GM18861 (cell line): ENCODE data around the gene CHRNA9.
A peak's percentile ranks its signal among the peaks of the same experiment; 100 is the strongest.
"Not testable (repeated sequence)": the region's sequence is repeated elsewhere in the genome, so short reads cannot be mapped to it uniquely, and the experiment has no call there.

Experiments used
- ATAC-seq: cut with Tn5 transposase; IDR thresholded peaks from one replicate; pipeline ENCODE4 v1.9.1; 2021; ENCODE audit not compliant: unreplicated experiment

CHRNA9 gene, protein sequence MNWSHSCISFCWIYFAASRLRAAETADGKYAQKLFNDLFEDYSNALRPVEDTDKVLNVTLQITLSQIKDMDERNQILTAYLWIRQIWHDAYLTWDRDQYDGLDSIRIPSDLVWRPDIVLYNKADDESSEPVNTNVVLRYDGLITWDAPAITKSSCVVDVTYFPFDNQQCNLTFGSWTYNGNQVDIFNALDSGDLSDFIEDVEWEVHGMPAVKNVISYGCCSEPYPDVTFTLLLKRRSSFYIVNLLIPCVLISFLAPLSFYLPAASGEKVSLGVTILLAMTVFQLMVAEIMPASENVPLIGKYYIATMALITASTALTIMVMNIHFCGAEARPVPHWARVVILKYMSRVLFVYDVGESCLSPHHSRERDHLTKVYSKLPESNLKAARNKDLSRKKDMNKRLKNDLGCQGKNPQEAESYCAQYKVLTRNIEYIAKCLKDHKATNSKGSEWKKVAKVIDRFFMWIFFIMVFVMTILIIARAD

DNA sequence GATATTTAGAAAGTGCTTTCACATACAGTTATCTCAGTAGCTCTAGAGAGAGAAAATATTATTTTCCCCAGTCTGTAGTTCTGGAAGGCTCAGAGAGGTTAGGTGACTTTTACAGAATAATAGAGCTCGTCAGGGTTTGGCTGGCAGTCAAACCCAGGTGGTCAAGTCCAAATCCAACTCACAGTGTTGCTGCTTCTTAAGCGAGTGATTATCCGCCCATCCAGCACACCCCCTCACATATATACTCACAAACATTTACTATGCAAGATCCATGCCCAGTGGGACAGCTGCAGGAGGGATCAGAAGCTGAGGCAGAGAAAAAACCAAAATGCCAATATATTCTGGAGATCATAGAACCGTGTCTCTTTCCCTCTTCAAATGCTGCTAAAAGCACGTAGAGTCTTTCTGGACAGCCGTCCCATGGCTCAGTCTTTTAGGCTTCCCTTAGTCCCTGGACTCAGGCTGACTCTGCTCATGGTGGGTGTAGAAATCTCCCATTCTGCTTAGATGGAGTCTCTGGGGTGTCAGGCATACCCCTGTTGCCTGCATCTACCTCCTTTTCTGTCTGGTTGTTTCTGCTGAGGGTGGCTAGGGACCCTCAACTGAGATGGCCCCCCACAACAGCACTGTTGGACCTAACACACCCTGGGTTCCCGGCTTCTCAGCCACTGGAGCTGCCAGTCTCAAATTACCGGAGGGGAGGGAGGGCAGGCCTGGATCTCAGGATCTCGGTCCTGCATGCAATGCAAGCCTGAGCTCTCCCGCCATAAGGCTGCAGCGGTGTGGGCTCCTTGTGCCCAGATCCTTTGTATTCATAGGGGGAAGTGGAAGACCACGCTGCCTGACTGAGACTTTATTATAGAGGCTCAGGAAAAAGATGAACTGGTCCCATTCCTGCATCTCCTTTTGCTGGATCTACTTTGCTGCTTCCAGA is at the start of gene CHRNA9:
CHRNA9 (plus strand) TSS at position 743 of the 934 bp plus-strand sequence; CDS start at position 878, 135 bp downstream.
- ATAC-seq = no peak

DNA sequence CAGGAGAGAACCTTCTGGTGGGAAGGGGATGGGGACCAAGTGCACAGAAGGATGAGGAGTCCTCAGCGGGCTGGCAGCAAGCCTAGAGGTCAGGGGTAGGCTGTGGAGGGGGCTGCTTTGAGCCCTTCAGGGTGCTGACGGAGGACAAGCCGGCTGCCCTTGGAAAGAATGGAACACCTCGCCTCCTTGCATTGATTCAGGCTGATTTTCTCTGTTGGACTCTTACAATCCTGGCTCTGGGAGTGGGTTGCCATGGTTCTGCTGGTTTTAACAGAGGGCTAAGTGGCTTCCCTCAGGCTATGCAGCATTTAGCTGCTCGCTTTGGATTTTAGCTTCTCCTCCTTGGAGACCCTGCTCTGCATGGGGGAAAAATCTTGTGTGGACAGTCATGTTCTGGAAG is 49.4 kb upstream of the CHRNA9 start:
- ATAC-seq = no peak

DNA sequence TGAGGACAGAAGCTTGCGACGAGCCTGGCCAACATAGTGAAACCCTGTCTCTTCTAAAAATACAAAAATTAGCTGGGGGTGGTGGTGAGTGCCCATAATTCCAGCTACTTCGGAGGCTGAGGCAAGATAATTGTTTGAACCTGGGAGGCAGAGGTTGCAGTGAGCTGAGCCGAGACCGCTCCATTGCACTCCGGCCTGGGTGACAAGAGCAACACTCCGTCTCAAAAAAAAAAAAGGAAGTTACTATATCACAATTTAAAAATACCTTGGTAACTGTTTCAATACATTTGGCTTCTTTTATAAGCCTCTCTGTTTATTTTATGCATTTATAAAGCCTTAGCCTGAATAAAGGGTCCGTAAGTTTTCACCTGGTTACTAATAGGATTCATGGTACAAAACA is 46.6 kb upstream of the CHRNA9 start:
- ATAC-seq = no peak

DNA sequence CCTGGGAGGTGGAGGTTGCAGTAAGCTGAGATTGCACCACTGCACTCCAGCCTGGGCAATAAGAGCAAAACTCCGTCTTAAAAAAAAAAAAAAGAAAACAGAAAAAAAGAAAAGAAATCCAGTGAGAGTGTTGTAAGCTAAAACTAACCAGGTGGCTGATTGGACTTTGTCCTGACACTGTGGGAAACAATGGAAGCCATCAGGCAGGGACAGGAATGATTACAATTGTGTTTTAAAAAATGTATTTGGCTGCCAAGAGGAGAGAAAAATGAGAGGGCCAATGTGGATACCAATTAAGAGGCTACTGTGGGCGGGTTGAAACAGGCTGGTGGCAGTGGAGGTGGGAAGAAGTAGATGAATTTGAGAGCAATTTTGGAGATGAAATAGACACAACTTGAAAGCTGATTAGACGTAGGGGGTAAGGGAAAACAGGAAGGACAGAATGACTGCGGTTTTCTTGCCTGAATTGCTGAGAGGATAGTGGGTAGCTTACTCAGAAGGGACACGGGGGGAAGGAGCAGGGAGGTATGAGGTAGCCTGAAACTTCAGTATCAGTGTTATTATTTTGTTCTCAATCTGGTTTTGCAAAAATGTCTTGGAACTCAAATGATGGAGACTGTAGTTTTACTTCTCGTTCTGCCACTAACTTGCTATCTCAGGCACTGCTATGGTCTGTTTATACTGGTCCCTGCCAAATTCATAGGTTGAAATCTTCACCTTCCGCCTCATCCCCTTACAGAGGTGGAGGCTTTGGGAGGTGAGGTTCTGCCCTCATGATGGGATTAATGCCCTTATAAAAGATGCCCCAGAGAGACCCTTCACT is 45.6 kb upstream of the CHRNA9 start:
- no peak for ATAC-seq

DNA sequence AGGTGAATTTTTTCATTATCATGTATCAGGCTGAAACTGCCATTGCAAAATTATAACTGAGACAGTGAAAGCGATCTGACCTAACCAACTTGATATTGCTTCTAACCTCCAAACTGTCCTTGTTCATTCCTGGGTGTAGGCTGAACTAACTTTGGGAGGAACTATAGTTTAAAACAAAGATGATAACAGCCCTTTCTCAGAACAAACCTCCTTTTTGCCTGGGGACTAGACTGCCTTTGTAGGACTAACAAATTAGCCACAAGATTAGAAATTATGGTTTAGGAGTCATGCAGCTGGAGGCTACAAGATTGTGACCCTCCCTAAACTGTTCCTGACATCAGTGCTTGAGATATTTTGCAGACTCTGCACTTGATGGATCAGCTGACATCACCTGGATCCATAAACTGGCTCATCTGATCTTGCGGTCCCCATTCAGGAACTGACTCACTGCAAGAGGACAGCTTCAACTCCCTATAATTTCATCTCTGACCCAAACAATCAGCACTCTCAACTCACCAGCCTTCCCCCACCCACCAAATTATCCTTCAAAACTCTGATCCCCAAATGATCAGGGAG is 44.4 kb upstream of the CHRNA9 start:
- ATAC-seq = not testable (repeated sequence)

DNA sequence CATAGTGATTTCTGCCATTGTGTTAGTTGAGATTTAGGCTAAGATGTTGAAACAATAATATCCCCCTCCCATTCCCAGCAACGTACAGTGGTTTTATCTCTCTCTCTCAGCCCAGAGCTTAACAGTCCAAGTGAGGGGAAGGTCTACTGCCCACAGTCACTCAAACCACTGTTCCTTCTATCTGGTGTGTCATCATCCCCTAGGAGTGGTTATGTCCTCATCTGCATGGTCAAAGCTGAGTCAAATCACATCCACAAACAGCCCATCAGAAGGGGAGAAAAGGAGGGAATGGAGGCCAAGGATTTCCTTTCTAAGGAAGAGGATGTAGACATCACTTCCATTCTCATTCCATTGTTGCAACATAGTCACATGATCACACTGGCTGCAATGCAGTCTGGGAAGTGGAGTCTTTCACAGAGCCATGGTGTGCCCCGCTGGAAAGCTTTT is 42.8 kb upstream of the CHRNA9 start:
- no peak for ATAC-seq

DNA sequence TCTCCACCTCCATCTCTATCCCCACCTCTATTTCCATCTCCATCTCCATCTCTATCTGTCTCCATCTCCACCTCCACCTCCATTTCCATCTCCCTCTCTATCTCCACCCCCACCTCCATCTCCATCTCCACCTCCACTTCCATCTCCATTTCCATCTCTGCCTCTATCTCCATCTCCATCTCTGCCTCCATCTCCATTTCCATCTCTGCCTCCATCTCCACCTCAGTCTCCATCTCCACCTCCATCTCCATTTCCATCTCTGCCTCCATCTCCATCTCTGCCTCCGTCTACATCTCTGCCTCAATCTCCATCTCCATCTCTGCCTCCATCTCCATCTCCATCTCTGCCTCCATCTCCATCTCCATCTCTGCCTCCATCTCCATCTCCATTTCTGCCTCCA is 40.8 kb upstream of the CHRNA9 start:
- ATAC-seq = no peak

DNA sequence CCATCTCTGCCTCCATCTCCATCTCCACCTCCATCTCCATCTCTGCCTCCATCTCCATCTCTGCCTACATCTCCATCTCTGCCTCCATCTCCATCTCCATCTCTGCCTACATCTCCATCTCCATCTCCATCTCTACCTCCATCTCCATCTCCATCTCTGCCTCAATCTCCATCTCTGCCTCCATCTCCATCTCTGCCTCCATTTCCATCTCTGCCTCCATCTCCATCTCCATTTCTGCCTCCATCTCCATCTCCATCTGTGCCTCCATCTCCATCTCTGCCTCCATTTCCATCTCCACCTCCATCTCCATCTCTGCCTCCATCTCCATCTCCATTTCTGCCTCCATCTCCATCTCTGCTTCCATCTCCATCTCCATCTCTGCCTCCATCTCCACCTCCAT is 40.1 kb upstream of the CHRNA9 start:
- ATAC-seq = not testable (repeated sequence)

DNA sequence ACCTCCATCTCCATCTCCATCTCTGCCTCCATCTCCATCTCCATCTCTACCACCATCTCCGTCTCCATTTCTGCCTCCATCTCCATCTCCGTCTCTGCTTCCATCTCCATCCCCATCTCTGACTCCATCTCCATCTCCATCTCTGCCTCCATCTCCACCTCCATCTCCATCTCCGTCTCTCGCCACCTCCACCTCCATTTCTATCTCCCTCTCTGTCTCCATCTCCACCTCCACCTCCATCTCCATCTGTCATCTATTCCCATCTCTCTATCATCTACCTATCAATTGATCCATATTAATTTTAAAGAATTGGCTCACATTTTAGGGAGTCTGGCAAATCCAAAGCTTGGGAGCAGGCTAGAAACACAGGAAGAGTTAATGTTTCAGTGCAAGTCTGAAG is 39.6 kb upstream of the CHRNA9 start:
- no peak for ATAC-seq

DNA sequence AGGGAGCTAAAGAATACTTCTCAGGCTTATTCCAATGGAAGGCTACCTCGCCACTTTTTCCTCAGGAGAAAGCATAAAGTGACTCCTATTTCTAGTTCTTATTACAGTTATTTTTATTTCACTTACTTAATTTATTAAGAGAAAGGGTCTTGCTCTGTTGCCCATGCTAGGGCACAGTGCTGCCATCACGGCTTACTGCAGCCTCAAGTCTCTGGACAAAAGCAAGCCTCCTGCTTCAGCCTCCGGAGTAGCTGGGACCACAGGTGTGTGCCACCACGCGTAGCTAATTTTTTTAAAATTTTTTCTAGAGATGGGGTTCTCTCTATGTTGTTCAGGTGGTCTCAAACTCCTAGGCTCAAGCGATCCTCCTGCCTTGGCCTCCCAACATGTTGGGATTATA is 36.0 kb upstream of the CHRNA9 start:
- no peak for ATAC-seq

DNA sequence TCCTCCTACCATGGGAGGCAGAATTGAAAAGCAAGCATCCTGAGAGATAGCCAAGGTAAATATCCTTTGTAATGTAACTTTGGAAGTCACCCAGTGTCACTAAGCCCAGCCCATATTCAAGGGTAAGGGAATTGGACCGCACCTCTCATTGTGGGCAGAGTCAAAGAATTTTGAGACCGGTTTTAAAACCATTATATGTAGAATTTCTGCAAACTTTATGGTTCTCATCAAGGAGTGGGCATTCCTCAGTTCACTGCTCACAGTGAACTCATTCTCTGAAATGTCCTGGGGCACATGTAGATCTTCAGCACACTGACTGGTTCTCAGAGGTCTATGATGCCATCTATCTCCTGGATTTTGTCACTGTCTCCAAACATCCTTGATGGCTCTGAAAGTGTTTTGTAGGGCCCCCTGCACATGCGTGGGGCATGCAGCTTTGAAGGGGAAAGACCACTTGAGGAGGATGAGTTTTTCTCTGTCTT is 35.3 kb upstream of the CHRNA9 start:
- no peak for ATAC-seq

DNA sequence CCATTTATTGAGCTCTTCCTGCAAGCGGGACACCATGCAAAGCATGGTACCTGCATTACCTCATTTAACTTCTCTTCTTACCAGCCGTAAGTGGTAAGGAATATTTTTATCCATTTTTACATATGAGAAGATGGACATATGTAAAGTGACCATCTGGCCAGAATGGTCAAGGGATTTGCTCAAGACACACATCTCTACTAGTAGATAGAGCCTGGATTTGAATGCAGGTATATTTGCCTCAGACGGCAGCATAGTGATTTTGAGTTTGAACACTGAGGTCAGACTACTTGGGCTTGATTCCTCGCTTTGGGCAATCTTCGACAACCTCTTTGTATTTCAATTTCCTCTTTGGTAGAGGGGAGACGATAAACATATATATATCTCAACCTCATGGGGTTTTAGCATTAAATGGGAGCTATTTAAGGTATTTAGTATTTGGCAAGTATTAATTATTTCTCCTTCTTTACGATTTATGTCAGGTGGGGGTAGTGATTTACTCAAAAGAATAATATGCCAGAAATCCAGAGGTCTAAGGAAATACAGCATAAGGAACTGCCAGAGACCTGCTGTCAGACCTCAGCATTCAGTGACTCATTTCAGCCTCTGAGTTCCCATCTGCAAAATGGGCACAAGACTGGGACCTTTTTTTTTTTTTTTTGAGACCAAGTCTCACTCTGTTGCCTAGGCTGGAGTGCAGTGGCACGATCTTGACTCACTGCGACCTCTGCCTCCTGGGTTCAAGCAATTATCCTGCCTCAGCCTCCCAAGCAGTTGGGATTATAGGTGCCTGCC is 34.6 kb upstream of the CHRNA9 start:
- no peak for ATAC-seq

DNA sequence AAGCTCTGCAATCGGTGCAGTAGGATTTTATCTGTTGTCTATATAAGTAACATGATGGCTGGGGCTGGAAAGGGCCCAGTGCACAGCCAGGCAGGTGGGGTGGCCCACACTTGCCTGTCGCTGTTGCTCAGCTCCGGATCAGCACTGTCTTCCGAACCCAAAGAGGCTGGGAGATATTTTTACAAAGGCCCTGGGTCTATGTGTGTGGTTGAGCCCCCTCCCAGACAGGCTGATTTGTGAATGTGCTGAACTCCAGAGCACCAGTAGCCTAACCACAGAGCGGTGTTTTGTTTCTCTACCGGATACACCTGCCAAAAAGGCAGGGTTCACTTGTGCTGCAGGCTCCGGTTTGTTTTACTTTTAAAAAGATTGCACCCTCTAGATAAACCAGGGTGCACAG is 33.5 kb upstream of the CHRNA9 start:
- peak; percentile 43 for ATAC-seq

DNA sequence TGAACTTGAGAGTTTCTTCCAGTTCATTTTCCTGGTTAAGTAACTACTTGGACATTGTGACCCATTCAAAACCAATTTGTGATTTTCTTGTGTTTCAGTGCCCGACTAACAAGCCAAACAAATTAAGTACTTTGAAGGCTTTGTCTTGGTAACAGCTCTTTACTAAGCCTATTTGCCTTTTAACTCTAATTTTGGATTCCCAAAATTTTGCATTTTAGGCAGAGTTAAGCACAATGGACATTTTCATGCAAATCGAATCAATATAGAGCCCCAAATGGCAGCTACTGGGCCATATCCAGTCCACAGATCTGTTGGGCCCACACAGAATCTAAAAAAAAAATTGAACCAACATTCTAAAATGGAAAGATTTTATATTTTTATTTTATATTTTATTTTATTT is 31.4 kb upstream of the CHRNA9 start:
- ATAC-seq = no peak

DNA sequence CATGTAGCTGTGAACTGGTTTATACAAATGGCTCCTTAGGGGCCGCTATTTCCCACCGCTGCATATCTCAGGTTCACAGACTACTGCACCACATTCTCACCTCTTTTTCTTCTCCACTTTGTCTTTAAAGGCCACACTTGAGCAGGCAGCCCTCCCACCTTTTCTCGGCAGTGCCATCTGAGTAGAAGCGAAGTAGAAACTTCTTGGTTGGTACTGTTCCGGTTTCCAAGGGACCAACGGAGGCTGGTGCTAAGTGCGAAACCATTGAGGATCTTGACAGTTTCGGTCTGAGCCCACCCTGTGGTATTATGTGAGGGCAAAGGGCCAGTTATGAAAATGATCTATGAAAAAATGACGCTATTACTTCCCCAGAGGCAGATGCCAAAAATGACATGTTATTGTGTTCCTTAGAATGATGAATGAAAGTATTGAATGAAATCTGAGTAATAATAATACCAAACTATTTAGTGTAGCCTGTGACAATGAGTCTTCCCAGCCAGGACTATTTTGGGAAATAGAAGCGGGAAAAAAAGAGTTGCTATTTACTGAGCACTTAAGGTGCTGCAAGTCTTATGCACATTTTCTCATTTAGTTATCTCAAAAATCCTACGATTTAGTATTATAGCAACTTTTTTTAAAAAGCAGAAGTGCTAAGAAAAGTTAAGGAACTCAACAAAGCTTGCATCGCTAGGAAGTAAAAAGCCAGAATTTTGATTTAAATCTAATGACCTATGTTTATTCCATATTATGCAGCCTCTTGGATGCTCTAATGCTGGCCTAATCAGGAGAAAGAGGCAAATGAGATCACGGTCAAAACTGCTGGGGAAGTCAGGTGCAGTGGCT is 29.6 kb upstream of the CHRNA9 start:
- ATAC-seq = peak; percentile 30

DNA sequence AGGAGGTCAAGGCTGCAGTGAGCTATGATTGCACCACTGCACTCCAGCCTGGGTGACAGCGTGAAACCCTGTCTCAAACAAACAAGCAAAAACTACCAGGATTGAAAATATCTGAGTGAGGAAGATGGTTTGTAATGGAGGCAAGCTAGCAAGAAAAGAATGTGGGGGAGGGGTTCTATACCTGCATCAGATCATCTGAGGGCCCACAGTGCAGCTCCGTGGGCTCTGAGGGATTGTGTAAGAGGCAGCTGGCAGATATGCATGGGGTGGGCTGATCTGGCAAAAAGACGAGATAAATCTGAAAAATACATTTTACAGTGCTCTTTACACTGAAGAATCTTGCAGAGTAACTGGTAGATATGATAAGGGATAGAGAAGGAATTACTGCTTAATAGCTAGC is 28.9 kb upstream of the CHRNA9 start:
- no peak for ATAC-seq

DNA sequence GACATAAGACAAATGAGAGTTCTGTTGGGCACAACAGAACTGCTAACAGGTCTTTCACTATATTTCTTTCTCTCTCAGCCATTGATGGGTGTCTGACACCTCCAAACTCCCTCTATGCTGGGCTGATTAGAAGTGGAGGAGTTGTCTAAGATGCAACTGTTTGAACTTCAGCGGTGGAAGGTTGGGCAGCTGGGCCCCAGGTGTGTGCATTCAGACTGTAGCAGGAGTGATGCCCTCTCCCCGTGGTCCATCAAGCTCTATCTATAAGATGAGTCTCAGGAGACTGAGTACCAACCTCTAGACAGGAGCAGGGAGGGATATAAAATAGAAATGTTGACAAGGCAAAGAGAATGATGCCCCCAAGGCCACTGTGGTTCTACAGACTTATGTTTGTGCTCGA is 28.2 kb upstream of the CHRNA9 start:
- ATAC-seq = no peak

DNA sequence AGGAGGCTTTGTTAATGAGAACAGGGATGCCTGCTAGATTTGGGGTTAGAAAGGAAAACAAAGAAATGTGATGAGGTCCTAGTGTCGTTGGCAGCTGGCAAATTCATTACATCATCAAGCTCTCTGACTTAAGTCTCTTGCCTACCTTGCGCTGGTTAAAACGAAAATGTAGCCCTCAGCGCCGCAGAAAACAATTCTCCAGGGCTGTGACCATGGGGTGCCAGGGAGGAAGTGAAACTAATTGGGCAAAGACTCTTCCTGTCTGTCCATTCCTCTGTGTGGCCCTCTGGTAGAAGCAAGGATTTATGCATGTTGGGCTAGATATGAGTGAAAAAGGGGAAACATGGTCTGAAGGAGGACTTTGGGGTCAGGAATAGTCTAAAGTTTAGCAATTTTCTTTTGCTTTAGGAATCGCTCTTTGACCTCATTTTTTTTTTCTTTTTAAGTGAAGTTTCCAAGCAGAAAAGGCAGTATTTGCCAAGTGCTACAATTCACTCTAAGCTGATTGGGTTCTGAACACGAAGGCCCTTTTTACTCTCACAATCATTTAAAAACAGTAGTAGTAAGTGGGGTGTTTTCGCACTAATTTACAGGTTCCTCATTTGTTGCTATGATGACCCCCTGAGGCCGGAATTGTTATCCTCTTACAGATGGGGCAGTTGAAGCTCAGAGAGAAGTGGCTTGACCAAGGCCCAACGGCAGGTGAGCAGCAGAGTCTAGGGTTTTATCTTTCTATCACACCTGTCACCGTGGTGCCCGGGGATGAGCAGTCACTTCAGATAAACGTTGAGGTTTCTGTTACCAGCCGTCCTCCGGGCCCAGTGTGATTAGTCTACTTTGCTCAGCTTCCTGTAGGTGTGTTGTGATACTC is 27.3 kb upstream of the CHRNA9 start:
- peak; percentile 25 for ATAC-seq
